Neutrophil (primary cell): ENCODE data around the gene SPTBN1.

ENCODE experiments used
- H3K27ac ChIP-seq: fragments of 200-600 bp; sonication (generic); 2 replicates; pipeline ENCODE4 v1.5.1; 2016; ENCODE audit warnings: mild to moderate bottlenecking, moderate library complexity
- H3K27me3 ChIP-seq: fragments of 200-600 bp; sonication (generic); 2 replicates; pipeline ENCODE4 v1.6.0; 2016; ENCODE audit warnings: mild to moderate bottlenecking
- H3K36me3 ChIP-seq: fragments of 200-600 bp; sonication (generic); 2 replicates; pipeline ENCODE4 v1.5.1; 2017
- H3K4me1 ChIP-seq, 2 experiments: fragments of 200-600 bp in 1 of 2; sonication (generic) in 1 of 2; 1 replicate in 1 of 2; 2 replicates in 1 of 2; pipeline versions ENCODE4 v1.5.1 to v1.6.1; 2013 to 2016; ENCODE audit warnings: low read depth in 1 of 2, low read length in 1 of 2, mild to moderate bottlenecking in 1 of 2, moderate library complexity in 1 of 2; ENCODE audit not compliant: control insufficient read depth in 1 of 2, insufficient read depth in 1 of 2
- H3K4me3 ChIP-seq, 2 experiments: fragments of 200-600 bp in 1 of 2; sonication (generic) in 1 of 2; 1 replicate in 1 of 2; 2 replicates in 1 of 2; pipeline ENCODE4 v1.5.1; 2013 to 2016; ENCODE audit warnings: low read depth in 1 of 2, low read length in 1 of 2, mild to moderate bottlenecking in 1 of 2, moderate library complexity in 1 of 2
- H3K9me3 ChIP-seq: fragments of 200-600 bp; sonication (generic); 2 replicates; pipeline ENCODE4 v1.5.1; 2016
- TF ChIP-seq, protein P1 (sequence below): fragments of 200-600 bp; sonication (generic); IDR thresholded peaks from 2 replicates; pipeline ENCODE4 v1.5.1; 2016; ENCODE audit warnings: antibody characterized with exemption

The SPTBN1 gene

DNA sequence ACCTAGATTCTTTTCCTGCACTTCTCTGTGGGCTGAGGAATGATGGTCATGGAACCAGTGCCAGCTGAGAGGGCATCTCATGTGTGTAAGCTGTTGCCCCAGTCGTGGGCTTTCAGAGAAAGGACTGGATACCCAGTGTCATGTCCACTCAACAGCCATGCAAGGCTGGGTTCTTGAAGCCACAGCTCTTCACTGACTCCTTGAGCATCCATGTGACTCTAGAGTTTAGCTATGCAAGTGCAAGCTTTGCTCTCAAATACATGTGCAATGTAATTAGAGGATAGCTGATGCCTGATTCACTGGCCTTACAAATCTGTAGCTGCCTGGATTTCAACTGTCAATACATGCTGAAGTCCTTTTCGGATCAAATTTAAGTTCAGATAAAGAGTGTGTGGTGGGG lies 220.5 kb downstream of the SPTBN1 start:
- Histone ChIP-seq H3K4me3 (no peak overlapping the region), H3K27ac (no peak overlapping the region), H3K36me3 (no peaks in the 10 kb centered on the region), H3K4me1 (peaks cover 28 to 37% of the 10 kb centered on the region in 2 experiments), H3K9me3 (no peaks in the 10 kb centered on the region), H3K27me3 (no peaks in the 10 kb centered on the region)
- TF ChIP-seq, protein P1, sequence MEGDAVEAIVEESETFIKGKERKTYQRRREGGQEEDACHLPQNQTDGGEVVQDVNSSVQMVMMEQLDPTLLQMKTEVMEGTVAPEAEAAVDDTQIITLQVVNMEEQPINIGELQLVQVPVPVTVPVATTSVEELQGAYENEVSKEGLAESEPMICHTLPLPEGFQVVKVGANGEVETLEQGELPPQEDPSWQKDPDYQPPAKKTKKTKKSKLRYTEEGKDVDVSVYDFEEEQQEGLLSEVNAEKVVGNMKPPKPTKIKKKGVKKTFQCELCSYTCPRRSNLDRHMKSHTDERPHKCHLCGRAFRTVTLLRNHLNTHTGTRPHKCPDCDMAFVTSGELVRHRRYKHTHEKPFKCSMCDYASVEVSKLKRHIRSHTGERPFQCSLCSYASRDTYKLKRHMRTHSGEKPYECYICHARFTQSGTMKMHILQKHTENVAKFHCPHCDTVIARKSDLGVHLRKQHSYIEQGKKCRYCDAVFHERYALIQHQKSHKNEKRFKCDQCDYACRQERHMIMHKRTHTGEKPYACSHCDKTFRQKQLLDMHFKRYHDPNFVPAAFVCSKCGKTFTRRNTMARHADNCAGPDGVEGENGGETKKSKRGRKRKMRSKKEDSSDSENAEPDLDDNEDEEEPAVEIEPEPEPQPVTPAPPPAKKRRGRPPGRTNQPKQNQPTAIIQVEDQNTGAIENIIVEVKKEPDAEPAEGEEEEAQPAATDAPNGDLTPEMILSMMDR, result no peak

GRCh38 chr2:54677476-54678265 lies 221.5 kb downstream of the SPTBN1 start:
- no peaks in the 10 kb centered on the region for H3K9me3 ChIP-seq
- no peaks in the 10 kb centered on the region for H3K27me3 ChIP-seq
- H3K36me3 ChIP-seq, result no peaks in the 10 kb centered on the region
- H3K4me3 ChIP-seq, result no peak overlapping the region
- H3K4me1 ChIP-seq, result peaks cover 20 to 31% of the 10 kb centered on the region in 2 experiments
- TF ChIP-seq, protein P1, result no peak
- no peak overlapping the region for H3K27ac ChIP-seq

- H3K36me3 ChIP-seq, result no peaks in the 10 kb centered on the region
- H3K4me3 ChIP-seq, result no peak overlapping the region
- TF ChIP-seq, protein P1, result no peak
- no peaks in the 10 kb centered on the region for H3K9me3 ChIP-seq
- peaks cover 10 to 24% of the 10 kb centered on the region in 2 experiments for H3K4me1 ChIP-seq
- no peak overlapping the region for H3K27ac ChIP-seq
- H3K27me3 ChIP-seq, result no peaks in the 10 kb centered on the region
Measured at GRCh38 chr2:54678719-54679118, 222.6 kb downstream of the SPTBN1 start.

GRCh38 chr2:54680397-54681041 lies 224.4 kb downstream of the SPTBN1 start:
- Histone ChIP-seq H3K36me3 (no peaks in the 10 kb centered on the region), H3K27me3 (no peaks in the 10 kb centered on the region), H3K4me3 (no peak overlapping the region), H3K9me3 (no peaks in the 10 kb centered on the region), H3K27ac (no peak overlapping the region), H3K4me1 (peaks cover 8 to 15% of the 10 kb centered on the region in 2 experiments)
- TF ChIP-seq, protein P1, result no peak

GRCh38 chr2:54681416-54681815 lies 225.3 kb downstream of the SPTBN1 start:
- H3K27me3 ChIP-seq, result no peaks in the 10 kb centered on the region
- H3K4me1 ChIP-seq, result peaks cover 8 to 15% of the 10 kb centered on the region in 2 experiments
- TF ChIP-seq, protein P1, result no peak
- H3K4me3 ChIP-seq, result no peak overlapping the region
- no peaks in the 10 kb centered on the region for H3K9me3 ChIP-seq
- no peaks in the 10 kb centered on the region for H3K36me3 ChIP-seq
- peak overlapping the region; percentile 19 for H3K27ac ChIP-seq
